ENCODE measurements around the gene SASH1. TPM values are rescaled to one million over a fixed set of nuclear protein-coding genes. Genes with fewer than 3 reads are reported as not detected.

The SASH1 gene
- total RNA-seq, 1 experiment from 2014 or later: 27.4 TPM

GRCh38 chr6:148524471-148524882, 181.8 kb downstream of the SASH1 start:
- no peak overlapping the region for H3K4me3 Mint-ChIP-seq
- H3K9me3 Mint-ChIP-seq: no peaks in the 10 kb centered on the region
- DNase-seq (ENCODE audit: low spot score): no peak
- TF ChIP-seq MXD4 (CRISPR knock-in tag; IDR thresholded peaks at IDR 0.05; ENCODE audit: borderline replicate concordance) (no peak), RELA (CRISPR knock-in tag; IDR thresholded peaks at IDR 0.05; ENCODE audit: borderline replicate concordance) (no peak), ERG (CRISPR knock-in tag; IDR thresholded peaks at IDR 0.05) (no peak), CREB1 (CRISPR knock-in tag; IDR thresholded peaks at IDR 0.05) (no peak), ZNF532 (CRISPR knock-in tag; IDR thresholded peaks at IDR 0.05; ENCODE audit: borderline replicate concordance) (no peak), FOXK1 (CRISPR knock-in tag; IDR thresholded peaks at IDR 0.05) (no peak), ZNF219 (CRISPR knock-in tag; IDR thresholded peaks at IDR 0.05; ENCODE audit: borderline replicate concordance) (no peak)
- no peaks in the 10 kb centered on the region for H3K27me3 Mint-ChIP-seq (ENCODE audit: low read depth)
- ATAC-seq: no peak
- H3K27ac Mint-ChIP-seq: 0 out of 2 replicates have a peak overlapping the region, but pooled peaks have one; percentile 54
- ChIA-PET POLR2A (no interaction called here), CTCF (interaction anchor here (1.5 kb wide), 1 partner anchor 117 kb away, joined by 4 read pairs; no protein-coding TSS in a partner anchor)
- H3K36me3 Mint-ChIP-seq: peaks cover 54% of the 10 kb centered on the region
- H3K4me1 Mint-ChIP-seq: peaks cover 46% of the 10 kb centered on the region

GRCh38 chr6:148524976-148525375, 182.3 kb downstream of the SASH1 start:
- CTCF ChIA-PET: interaction anchor here (1.5 kb wide), 1 partner anchor 117 kb away, joined by 4 read pairs; no protein-coding TSS in a partner anchor
- no peaks in the 10 kb centered on the region for H3K27me3 Mint-ChIP-seq (ENCODE audit: low read depth)
- H3K36me3 Mint-ChIP-seq: peaks cover 50% of the 10 kb centered on the region
- ATAC-seq (no peak), DNase-seq (ENCODE audit: low spot score) (no peak)
- no peak overlapping the region for H3K27ac Mint-ChIP-seq
- no peaks in the 10 kb centered on the region for H3K9me3 Mint-ChIP-seq
- POLR2A ChIA-PET: no interaction called here
- TF ChIP-seq FOXJ3 (CRISPR knock-in tag; IDR thresholded peaks at IDR 0.05; ENCODE audit: borderline replicate concordance): no peak
- no peak for TF ChIP-seq USF1 (CRISPR knock-in tag; IDR thresholded peaks at IDR 0.05)
- no peak for TF ChIP-seq RORB (CRISPR knock-in tag; IDR thresholded peaks at IDR 0.05)
- TF ChIP-seq TP53 (CRISPR knock-in tag; IDR thresholded peaks at IDR 0.05): no peak
- H3K4me1 Mint-ChIP-seq: peaks cover 46% of the 10 kb centered on the region
- no peak overlapping the region for H3K4me3 Mint-ChIP-seq

- H3K36me3 Mint-ChIP-seq: peaks cover 46% of the 10 kb centered on the region
- ChIA-PET CTCF (no interaction called here), POLR2A (no interaction called here)
These were observed 182.8 kb downstream of the SASH1 start for GRCh38 chr6:148525453-148525852.

More at GRCh38 chr6:148525453-148525852, 182.8 kb downstream of the SASH1 start:
- H3K4me1 Mint-ChIP-seq: peaks cover 47% of the 10 kb centered on the region
- TF ChIP-seq SMAD4 (CRISPR knock-in tag; IDR thresholded peaks at IDR 0.05) (no peak), ATF3 (CRISPR knock-in tag; conservative IDR thresholded peaks at IDR 0.05) (no peak), SOX15 (CRISPR knock-in tag; IDR thresholded peaks at IDR 0.05) (no peak), CTCF (IDR thresholded peaks at IDR 0.05) (no peak), ERG (CRISPR knock-in tag; IDR thresholded peaks at IDR 0.05) (no peak), TEAD1 (CRISPR knock-in tag; IDR thresholded peaks at IDR 0.05) (no peak), E2F5 (CRISPR knock-in tag; IDR thresholded peaks at IDR 0.05) (no peak), NFATC4 (CRISPR knock-in tag; IDR thresholded peaks at IDR 0.05) (no peak), MAX (CRISPR knock-in tag; IDR thresholded peaks at IDR 0.05) (no peak)
- H3K27ac Mint-ChIP-seq: peak overlapping the region; percentile 79
- no peaks in the 10 kb centered on the region for H3K9me3 Mint-ChIP-seq
- no peaks in the 10 kb centered on the region for H3K27me3 Mint-ChIP-seq (ENCODE audit: low read depth)
- no peak overlapping the region for H3K4me3 Mint-ChIP-seq
- DNase-seq (ENCODE audit: low spot score) (no peak), ATAC-seq (no peak)

Measured in WTC11 (cell line).